Measurements from ENCODE around the gene SCG5.
"Not testable (repeated sequence)": the region's sequence is repeated elsewhere in the genome, so short reads cannot be mapped to it uniquely, and the experiment has no call there.

The SCG5 gene, protein sequence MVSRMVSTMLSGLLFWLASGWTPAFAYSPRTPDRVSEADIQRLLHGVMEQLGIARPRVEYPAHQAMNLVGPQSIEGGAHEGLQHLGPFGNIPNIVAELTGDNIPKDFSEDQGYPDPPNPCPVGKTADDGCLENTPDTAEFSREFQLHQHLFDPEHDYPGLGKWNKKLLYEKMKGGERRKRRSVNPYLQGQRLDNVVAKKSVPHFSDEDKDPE

DNA sequence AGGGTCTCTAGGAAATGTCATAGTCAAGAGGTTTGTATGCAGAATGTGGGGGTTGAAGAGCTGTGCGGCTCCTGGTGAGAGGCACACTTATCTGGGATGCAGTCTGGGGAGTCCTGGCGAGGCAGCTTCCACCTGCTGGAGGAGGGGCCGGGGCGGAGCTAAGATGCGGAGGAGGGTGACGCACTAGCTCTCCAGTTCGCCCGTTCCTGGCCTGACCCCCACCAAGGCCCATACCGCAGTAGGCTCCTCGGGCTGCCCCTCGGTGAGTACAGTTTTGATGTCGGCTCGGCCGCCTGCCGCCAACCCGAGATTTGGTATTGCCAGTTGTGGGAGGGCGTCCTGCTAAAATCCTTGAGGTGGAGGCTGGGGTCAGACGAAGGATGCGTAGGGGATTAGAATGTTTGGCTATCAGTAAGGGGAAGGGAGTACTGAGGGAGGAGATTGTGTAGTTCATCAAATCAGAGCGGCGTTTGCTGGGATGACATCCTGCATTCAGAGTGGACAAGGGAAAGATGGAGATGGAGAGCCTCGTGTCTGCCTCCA lies at the start of gene SCG5:
Gene SCG5, plus strand, starts transcription at position 194 of the 543 bp plus-strand sequence. CDS start 1,883 bp downstream, outside the sequence.
- no peak for DNase-seq

DNA sequence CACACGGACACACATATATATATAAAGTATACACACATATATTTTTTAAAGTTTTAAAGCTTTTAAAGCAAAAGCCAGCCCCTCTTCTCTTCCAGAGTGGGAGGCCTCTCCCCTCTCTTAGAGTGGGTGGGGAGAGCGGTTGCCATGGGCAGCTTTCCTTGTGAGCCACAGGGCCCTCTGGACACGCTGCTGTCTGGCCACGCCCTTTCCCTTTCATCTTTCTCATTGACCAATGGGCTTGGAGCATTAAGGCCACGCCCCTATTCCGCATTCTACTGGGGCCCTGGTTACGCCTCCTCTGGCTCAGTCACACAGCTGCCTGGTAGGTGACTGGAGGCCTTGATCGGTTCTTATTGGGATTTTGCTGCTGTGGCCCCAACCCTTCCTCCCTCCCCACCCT lies 48.4 kb upstream of the SCG5 start, which contains the start of gene GOLGA8N:
Gene GOLGA8N, plus strand, starts transcription at position 306 of the 400 bp plus-strand sequence.
- DNase-seq: not testable (repeated sequence)

DNA sequence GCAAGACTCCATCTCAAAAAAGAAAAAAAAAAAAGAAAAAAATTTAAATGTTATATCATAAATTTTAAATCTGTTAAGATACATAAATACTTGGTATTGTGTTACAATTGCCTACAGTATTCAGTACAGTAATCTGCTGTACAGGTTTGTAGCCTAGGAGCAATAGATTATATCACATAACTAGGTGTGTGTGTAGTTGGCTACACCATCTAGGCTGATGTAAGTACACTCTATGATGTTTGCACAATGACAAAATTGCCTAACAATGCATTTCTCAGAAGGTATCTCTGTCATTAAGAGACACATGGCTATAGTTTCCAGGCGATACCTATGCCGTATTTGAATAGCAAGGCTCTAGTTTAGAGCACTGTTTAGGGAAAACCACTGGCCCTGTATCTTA lies 32.0 kb upstream of the SCG5 start:
- DNase-seq: not testable (repeated sequence)

DNA sequence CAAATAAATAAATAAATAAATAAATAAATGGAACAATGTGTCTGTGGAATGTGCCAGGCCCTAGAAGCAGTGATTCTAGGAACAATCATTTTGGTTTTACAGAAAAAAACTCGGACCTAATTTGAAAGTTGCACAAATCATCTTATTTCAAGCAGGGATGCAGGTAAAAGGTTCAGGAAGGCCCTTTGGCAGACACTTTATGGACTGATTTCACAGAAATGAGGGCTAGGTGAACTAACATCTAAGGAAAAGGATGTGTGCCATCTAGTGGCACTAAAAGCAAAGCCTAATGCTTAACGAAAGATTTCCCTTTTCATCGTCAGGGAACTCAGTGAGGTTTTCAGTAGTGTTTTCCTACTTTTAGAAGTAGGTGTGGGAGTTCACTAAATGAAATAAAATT lies 30.8 kb upstream of the SCG5 start:
- DNase-seq: not testable (repeated sequence)

DNA sequence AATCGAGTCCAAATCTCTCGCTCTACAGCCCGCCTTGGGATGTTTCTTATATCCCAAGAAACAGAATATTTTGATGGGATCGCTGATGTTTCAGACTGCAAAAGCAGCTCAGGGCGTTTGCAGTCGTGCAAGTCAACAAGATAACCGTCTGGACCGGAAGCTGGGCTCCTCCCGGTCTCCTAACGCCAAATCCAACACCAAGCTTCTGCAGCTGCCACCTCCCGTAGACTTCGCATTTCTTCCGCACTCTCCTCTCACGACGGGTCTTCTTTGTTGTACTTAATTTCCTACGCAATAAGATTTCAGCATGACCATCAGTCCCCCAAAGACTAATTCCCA lies 26.8 kb upstream of the SCG5 start:
- not testable (repeated sequence) for DNase-seq

DNA sequence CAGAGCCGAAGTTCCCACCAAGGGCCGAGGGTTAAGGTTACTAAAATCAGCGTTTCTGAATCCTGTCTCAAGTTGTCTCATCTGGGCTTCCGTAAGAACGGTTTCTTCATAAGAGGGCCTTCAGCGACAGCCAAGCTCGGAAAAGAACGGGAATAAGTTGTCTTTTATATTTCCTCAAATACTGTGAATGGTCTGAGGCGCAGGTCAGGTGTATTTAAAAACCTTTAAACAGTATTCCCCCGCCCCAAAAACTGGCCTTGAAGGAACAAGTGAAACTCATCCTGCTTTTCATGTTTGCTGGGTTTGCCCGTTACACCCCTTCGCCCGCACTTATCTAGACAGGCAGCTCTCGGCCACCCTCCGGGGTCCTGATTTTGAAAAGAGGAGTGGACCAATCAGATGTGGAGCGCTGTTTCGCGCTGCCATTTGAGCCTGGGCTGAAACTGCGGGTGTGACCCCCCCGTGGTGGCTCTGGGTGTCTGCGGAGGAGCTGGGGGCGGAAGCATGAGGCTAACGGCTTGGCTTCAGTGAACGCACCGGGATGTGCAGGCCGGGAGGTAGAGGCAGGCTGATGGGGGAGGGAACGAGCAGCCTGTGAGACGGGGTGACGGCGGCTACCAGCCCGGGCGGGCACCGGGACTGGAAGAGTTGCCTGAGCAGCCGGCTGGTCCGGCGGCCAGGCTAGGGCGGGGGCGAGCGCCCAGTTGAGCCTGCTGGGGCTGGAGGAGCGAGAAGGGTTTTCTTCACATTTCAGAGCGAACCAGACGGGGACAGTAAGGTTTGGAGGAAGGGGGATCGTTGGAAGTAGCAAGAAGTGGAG lies 26.2 kb upstream of the SCG5 start, which contains the start of gene ARHGAP11A:
Gene ARHGAP11A, plus strand, starts transcription at position 454 of the 820 bp plus-strand sequence. CDS start 708 bp downstream, outside the sequence.
- not testable (repeated sequence) for DNase-seq

DNA sequence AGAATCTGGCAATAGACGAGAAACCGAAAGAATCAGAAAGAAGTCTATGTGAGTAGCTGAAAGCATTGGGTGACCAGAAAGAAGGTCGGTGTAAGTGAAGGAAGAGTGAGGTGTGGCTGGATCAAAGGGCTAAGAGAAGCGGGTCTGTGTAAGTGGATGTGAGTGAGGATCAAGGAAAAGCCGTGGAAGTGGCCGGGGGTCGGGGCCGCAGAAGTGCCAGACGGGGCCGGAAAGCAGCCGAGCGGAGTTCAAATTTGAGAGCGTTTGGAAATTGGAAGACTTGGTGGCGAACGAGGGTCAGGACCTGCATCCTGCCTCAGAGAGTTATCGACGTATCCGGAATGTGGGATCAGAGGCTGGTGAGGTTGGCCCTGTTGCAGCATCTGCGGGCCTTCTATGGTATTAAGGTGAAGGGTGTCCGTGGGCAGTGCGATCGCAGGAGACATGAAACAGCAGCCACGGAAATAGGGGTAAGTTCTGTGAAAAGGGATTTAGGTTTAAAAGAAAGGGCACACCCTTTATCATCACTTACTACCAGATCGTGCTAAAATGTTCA lies 25.6 kb upstream of the SCG5 start:
- DNase-seq: not testable (repeated sequence)

DNA sequence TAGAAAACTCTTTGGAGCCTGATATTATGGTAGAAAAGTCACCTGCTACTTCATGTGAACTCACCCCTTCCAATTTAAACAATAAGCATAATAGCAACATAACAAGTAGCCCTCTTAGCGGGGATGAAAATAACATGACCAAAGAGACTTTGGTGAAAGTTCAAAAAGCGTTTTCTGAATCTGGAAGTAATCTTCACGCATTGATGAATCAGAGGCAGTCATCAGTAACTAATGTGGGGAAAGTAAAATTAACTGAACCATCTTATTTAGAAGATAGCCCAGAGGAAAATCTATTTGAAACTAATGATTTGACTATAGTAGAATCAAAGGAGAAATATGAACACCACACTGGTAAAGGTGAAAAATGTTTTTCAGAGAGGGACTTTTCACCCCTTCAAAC lies 5.1 kb upstream of the SCG5 start:
- no peak for DNase-seq

DNA sequence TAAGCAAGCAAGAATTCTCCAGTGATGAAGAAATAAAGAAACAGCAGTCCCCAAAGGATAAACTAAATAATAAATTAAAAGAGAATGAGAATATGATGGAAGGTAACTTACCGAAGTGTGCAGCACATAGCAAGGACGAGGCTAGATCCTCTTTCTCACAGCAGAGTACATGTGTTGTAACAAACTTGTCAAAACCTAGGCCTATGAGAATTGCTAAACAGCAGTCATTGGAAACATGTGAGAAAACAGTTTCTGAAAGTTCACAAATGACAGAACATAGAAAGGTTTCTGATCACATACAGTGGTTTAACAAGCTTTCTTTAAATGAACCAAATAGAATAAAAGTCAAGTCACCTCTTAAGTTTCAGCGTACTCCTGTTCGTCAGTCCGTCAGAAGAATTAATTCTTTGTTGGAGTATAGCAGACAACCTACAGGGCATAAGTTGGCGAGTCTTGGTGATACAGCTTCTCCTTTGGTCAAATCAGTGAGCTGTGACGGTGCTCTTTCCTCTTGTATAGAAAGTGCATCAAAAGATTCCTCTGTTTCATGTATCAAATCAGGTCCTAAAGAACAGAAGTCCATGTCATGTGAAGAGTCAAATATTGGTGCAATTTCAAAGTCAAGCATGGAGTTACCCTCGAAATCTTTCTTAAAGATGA lies 4.5 kb upstream of the SCG5 start:
- no peak for DNase-seq

DNA sequence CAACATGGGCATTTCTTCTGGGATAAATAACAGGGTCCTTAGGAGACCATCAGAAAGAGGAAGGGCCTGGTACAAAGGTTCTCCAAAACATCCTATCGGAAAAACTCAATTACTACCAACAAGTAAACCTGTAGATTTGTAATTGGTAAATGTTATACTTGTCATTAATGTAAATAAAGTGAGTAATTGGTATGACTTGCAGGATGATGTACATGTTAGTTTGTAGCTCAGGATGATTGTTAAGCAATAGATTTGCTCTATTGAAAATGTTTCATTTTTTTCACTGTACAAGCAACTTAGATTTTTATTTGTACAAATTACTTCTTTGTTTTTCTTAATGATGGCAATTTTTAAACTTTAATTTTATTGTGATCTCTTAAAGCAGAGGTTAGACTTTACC lies 3.8 kb upstream of the SCG5 start:
- DNase-seq: no peak

DNA sequence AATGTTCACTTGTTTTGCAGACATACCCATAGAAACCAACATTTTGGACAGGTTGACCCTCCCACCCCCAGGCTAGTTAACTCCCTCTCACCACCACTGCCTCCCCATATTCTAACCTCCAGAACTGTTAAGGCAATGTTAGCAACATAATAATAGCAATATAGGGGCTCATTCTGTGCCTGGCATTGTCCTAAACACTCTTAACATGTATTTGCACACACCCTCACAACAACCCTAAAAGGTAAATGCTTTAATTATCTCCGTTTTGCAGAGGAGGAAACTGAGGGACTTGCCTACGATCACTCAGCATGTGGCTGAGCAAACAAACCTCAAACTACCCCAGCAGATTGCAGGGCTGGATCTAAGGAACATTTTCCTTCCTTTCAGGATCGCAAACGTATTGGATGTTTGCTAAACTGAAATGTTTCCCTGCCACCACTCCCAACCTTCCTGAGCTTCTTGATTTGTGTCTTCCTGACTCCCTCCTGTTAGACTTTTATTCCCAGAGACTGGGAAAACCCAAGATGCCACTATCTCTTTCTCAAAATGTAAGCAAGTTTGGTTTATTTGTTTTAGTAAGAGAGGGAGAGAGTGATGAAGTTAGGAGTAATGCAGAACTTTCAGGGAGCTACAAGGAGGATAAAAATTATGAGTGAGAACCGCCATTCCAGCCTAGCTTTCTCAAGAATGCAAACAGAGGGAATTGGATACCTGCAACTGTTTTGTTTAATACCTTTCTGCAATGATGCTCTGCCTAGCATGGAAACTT lies 1.3 kb downstream of the SCG5 start:
- DNase-seq: no peak

DNA sequence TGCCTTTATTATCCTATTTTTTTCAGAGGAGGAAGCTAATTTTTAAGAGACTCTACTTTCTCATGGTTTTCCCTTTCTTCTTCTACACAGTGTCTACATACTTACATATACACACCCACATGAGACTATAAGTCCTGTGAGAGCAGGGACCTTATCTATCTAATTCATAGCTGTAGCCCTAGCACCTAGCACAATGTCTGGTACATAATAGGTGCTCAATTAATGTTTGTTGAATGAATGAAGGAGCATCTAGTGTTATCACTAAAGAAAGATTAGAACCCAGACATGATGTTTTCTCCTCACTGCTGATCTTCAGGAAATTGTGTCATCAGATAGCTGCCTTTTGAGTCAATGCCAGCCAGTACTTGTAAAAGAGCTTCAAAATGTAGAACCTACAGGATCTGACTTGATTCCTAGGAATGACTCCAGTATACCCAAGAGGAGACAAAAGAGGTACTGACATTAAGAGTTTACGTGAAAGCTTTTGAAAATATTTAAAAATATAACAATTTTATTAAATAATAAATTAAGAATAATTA lies 2.5 kb downstream of the SCG5 start:
- DNase-seq: no peak

DNA sequence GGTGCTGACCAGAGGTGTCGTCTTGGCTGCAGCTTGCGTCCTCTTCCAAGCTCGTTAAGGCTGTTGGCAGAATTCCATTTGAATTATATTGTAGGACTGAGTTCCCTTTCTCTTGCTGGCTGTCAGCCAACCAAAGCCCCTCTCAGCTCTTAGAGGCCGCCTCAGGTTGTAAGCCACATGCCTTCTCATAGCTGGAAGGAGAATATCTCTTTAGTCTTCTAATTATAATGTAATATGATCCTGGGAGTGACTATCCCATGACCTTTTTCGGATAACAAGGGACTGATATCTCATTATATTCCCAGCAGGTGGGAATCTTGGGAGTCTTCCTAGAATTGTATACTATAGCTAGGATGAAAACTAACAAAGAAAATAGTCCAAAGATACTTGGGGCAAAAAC lies 4.8 kb downstream of the SCG5 start:
- no peak for DNase-seq

DNA sequence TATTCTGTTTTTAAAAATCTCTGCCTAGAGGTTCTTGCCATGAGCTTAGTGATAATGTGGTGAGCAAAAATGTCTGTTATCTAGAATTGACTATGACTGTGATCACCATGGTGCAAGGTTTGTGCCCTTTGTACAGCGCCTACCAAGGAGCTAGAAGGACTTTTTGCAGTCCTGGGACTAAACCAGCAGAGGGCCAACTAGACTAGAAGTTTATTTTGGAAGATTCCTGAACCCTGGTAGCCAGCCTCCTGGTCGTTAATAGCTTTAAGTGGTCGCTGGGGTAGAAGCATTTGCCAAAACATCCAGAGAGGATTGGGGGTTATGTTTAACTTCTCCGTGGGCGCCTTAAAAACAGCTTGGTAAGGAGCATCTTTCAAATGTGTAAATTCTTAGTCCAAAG lies 7.8 kb downstream of the SCG5 start:
- no peak for DNase-seq

DNA sequence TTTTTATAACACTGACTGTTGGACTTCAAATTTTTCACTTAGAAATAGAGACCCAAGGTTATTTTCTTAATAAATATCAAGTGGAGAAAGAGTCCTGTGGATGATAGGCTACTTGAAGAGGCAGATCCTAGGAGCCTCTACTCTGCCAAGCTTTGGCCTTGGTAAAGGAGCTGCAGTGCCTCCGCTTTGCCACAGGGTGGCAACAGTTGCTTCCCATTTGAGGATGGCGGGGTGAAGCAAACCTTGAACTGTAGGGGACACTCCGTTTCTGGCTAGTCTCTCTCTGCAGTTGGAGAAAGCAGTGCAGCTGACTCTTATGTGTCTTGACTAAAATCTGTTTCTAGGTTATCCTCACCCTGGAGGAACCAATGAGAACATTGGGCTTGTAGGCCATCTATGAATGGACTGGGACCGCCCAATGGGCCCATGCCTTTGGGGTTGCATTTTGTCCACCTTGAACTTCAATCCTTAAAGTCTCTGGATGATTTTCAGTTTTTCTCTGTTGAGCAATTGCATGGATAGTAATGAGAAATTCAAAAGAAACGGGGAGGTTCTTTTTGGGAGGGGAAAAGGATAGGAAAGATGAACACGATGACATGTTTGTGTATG lies 9.8 kb downstream of the SCG5 start:
- DNase-seq: peak in 1 of 4 experiments; percentile 23

DNA sequence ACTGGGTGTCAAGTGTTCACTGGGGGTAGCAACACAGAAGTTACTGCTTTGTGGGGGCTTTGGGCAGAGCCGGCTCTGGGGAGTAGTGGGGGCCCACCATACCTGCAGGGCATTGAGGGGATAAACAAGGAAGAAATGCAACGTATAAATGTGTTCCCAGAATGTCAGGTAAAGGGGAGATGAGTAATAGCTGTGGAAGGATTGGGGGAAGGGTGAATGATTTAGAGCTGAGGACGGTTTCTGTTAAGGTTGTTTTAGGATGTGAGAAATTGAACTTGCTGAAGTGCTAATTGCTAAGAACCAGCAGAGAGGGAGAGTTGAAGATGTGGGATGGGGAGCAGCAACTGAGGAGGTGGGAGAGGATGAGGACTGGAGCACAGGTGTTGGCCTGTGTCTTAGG lies 10.7 kb downstream of the SCG5 start:
- no peak for DNase-seq

DNA sequence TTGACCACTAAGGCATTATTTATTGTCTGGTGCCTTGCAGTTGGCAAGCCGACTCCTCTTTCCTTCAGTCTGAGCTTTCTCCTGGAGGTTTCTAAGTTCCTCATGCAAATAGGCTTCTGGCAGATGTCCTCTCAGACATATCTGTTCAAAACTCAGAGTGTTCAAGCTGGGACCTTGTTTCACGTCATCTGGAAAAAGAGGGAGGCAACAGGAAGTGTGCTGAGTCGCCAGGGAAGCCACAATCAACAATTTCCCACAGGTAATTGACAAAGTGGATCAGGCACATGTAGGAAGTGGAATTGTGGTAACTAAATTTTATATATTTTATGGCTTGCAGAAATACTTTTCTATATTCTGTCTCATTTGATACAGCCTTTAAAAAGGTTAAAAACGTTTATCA lies 14.6 kb downstream of the SCG5 start:
- no peak for DNase-seq

DNA sequence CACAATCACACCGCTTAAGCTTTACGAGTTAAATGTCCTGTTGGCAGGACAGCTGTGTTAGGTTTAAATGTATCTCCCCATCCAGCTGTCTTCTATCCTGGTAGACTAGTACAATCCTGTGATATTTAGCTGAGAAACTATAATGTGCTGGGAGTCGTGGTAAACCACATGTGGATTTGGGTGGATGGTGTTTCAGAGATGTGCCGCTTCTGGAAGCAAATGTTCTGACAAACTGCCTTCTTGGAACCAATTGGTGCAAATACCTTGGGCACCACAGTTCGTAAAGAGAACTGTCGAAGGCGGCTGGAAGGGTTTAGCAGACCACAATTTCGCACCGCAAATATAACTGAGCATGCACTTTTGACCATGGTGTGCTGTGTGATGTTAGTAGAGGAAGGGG lies 15.0 kb downstream of the SCG5 start:
- DNase-seq: no peak

DNA sequence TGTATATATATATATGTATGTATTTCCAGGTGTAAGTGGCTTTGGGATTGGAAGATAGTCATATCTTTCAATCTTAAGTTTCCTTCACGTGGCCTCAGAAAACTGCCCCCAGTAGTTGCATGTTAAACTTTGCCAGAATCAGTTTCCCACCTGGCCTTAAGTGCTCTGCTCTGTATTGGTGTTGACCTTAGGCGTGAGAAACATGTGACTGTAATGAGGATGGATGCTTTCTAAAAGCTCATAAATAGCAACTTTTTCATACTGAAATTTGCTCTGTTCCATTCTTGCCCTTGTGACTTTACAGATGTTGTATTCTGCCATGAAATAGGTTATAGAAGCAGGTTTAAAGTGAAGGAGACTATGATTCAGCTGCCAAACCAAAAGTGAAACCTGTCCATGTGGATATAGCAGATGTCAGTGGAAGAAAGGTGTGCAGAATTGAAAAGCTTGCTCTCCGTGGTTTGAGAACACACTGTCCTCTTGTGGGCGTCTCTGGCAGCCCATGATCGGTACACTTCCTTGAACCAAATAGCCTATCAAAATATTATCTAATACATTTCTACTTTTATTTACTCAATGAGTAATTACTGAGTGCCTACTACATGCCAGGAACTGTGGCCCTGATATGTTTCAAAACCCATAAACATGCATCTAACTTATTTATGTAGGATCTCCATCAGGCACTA lies 15.8 kb downstream of the SCG5 start:
- no peak for DNase-seq

DNA sequence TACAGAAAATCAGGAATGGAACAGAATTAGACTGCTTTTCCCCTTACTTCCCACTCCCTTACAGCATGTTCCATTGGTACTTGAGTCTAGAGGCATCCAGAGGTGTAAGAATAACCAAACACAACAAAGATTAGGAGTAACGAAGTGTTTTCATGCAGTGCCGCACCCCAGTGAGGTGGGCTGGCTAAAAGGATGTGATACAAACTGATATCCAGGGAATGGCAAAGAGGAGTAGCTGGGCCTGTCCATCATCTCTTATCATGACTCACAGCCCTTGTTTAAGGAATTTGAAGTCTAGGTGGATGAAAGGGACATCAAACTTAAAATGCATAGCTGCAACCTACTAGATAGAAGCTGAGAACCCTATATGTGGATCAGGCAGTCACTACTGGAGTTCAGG lies 16.4 kb downstream of the SCG5 start:
- no peak for DNase-seq

Data from activated naive CD4-positive, alpha-beta T cell (primary cell).